Frontal cortex (tissue), 4 donors: ENCODE data around the gene LGR6. TPM values are rescaled to one million over a fixed set of nuclear protein-coding genes. Genes with fewer than 3 reads are reported as not detected.
"Not testable (repeated sequence)": the region's sequence is repeated elsewhere in the genome, so short reads cannot be mapped to it uniquely, and the experiment has no call there.

Experiments
- DNase-seq, 2 donors: peaks; one replicate each; pipeline ENCODE4 v3.0.0; 2012; ENCODE audit warnings: low spot score in 2 of 2
- FAIRE-seq: peaks from 2 replicates; lab custom pipeline; 2012; peaks lifted over from hg19 to GRCh38; lab: Jason Lieb, UNC
- total RNA-seq: library from RNA; depleted of rRNA; stranded (reverse); fragments of >200 nt; gene quantifications from one replicate; pipeline ENCODE4 v1.2.3, GENCODE V29; 2014
- donor health status: control.
- donor health status: control.
- donor health status: control.

Gene LGR6
- total RNA-seq, 1 donor from 2014 or later, result 0.41 TPM

- FAIRE-seq, result no peak
- no peak for DNase-seq
These were observed 158.1 kb downstream of the LGR6 start for GRCh38 chr1:202351725-202352124.

DNA sequence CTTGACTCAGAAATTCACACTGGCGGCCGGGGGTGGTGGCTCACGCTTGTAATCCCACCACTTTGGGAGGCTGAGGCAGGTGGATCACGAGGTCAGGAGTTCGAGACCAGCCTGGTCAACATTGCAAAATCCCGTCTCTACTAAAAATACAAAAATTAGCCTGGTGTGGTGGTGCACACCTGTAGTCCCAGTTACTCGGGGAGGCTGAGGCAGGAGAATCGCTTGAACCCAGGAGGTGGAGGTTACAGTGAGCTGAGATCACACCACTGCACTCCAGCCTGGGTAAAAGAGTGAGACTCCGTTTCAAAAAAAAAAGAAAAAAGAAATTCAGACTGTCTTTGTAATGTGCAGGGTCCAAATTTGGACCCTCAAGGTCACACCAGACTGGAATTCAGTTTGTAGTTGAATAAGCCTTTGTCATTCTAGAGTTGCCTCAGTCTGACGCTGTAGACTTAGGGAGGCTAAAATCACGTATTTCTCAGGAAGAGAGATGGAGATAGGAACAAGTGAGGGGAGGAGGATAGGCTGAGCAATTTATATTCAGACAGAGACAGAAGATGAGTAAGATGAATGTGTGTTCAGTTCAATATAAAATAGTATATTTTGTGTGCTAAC lies 159.1 kb downstream of the LGR6 start:
- DNase-seq, FAIRE-seq: not testable (repeated sequence)

- DNase-seq, result no peak
- FAIRE-seq, result no peak
These were observed 162.4 kb downstream of the LGR6 start for GRCh38 chr1:202355944-202356553.

DNA sequence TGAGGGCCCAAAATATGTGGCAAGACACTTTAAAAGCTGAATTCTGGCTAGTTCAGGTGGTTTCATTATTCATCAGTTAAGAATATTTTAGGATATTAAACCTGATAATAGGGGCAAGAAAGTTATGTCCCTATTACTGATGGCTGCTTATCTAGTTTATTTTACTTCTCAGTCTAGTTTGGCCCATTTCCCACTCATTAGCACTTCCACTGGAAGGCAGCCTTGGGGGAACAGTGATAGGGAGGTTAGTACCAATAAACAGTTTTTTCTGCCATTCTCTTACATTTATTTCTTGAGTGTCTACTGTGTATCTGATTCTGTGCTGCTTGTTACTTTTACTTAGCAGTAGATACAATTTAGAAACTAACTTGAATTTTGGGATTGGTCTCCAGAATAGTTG lies 163.9 kb downstream of the LGR6 start:
- DNase-seq (no peak), FAIRE-seq (no peak)

- FAIRE-seq, result no peak
- no peak for DNase-seq
These were observed 167.6 kb downstream of the LGR6 start for GRCh38 chr1:202361224-202361623.

GRCh38 chr1:202361701-202362100 lies 168.1 kb downstream of the LGR6 start:
- DNase-seq, result no peak
- FAIRE-seq, result no peak

GRCh38 chr1:202362212-202362611 lies 168.6 kb downstream of the LGR6 start:
- DNase-seq (no peak), FAIRE-seq (no peak)

DNA sequence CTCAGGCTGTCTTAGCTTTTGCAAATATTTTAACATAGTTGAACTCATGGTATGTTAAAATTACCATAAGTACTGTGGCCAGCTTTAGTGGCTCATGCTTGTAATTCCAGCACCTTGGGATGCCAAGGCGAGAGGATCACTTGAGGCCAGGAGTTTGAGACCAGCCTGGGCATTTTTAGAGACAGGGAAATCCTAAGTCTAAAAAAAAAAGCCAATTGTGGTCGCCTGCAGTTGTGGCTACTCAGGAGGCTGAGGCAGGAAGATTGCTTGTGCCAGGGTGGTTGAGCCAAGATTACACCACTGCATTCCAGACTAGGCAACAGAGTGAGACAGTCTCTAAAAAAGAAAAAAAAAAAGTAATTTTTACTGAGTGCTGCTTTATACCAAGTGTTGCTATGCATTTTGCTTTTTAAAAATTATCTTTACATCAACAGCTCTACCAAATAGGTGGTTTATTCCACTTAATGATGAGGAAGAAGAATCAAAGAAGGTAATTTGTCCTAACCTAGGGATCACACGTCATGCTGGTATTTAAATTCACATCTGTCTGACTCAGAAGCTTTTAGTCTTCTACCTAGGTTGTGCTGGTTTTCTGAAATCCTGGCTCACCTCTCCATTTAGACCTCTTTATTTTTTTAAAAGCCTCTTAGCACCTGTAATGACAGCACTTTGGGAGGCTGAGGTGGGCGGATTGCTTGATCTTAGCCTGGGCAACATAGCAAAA lies 171.7 kb downstream of the LGR6 start:
- DNase-seq (no peak), FAIRE-seq (no peak)

DNA sequence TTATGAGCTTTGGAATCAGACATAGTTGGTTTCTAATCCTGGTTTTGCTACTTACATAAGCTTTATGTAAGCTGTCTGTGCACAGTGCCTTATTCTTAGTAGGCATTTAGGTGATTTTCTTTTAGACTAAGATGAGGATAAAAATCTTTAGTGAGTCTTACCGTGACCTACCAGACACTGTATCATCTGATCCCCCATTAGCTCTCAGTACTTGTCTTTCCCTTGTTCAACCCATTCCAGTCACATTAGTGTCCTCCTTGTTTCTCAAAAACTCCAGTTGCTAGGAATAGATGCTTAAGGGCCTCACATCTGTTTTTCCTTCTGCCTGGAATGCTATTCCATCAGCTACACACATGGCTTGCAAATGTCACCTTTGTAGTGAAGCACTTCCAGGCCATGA lies 173.7 kb downstream of the LGR6 start:
- no peak for FAIRE-seq
- no peak for DNase-seq

Other genes with a start within 250 kb of the LGR6 start
- gene LMOD1, start 247.3 kb upstream of the LGR6 start, total RNA-seq, result 0.41 TPM
- gene TIMM17A, start 238.3 kb upstream of the LGR6 start, total RNA-seq, result 56.3 TPM
- gene RNPEP, start 211.2 kb upstream of the LGR6 start, total RNA-seq, result 11.4 TPM
- gene ELF3, start 183.2 kb upstream of the LGR6 start, total RNA-seq, result under 0.01 TPM
- 0.82 TPM for gene GPR37L1, start 70.9 kb upstream of the LGR6 start, total RNA-seq
- gene ARL8A, start 49.1 kb upstream of the LGR6 start, total RNA-seq, result 99.1 TPM
- gene PTPN7, start 33.2 kb upstream of the LGR6 start, total RNA-seq, result not detected
- 35.5 TPM for gene UBE2T, start 148.1 kb downstream of the LGR6 start, total RNA-seq
- gene PPP1R12B, start 154.9 kb downstream of the LGR6 start, total RNA-seq, result 24.5 TPM